Activated naive CD8-positive, alpha-beta T cell (primary cell): Measurements from ENCODE around the gene GAS6.

ENCODE experiments used
- H3K27ac Mint-ChIP-seq: one replicate; pipeline ENCODE4 v1.8.0; 2021; ENCODE audit warnings: mixed read lengths
- H3K27me3 Mint-ChIP-seq: one replicate; pipeline ENCODE4 v1.8.0; 2021; ENCODE audit warnings: mixed read lengths
- H3K36me3 Mint-ChIP-seq: one replicate; pipeline ENCODE4 v1.8.0; 2021; ENCODE audit warnings: mixed read lengths
- H3K4me1 Mint-ChIP-seq: one replicate; pipeline ENCODE4 v1.8.0; 2021; ENCODE audit warnings: low read depth, mixed read lengths
- H3K4me3 Mint-ChIP-seq: one replicate; pipeline ENCODE4 v1.8.0; 2021; ENCODE audit warnings: mild to moderate bottlenecking, mixed read lengths
- H3K9me3 Mint-ChIP-seq: one replicate; pipeline ENCODE4 v1.8.0; 2021; ENCODE audit warnings: low read depth, mixed read lengths

GAS6 gene

GRCh38 chr13:113787694-113788093 lies 76.2 kb downstream of the GAS6 start:
- Mint-ChIP-seq H3K27me3 (peaks cover 13% of the 10 kb centered on the region), H3K9me3 (no peaks in the 10 kb centered on the region), H3K27ac (no peak overlapping the region), H3K4me1 (peaks cover 2% of the 10 kb centered on the region), H3K4me3 (no peak overlapping the region), H3K36me3 (no peaks in the 10 kb centered on the region)

DNA sequence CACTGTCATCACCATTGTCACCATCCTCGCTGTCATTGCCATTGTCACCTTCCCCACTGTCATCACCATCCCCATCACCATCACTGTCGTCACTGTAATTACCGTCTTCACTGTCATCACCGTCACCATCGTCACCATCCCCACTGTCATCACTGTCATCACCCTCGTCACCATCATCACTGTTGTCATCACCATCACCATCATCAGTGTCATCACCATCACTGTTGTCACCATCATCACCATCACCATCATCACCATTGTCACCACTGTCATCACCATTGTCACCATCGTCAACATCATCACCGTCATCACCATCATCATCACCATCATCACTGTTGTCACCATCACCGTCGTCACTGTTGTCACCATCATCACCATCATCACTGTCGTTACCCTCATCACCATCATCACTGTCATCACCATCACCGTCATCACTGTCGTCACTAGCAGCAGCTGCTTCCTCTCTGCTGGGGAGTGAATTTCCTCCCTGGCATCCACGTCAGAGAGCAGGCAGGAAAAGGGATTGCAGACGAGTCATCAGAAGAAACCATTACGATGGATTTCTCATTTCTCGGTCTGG lies 77.5 kb downstream of the GAS6 start:
- no peaks in the 10 kb centered on the region for H3K9me3 Mint-ChIP-seq
- no peak overlapping the region for H3K27ac Mint-ChIP-seq
- peaks cover 2% of the 10 kb centered on the region for H3K4me1 Mint-ChIP-seq
- H3K27me3 Mint-ChIP-seq, result peaks cover 11% of the 10 kb centered on the region
- no peak overlapping the region for H3K4me3 Mint-ChIP-seq
- no peaks in the 10 kb centered on the region for H3K36me3 Mint-ChIP-seq

DNA sequence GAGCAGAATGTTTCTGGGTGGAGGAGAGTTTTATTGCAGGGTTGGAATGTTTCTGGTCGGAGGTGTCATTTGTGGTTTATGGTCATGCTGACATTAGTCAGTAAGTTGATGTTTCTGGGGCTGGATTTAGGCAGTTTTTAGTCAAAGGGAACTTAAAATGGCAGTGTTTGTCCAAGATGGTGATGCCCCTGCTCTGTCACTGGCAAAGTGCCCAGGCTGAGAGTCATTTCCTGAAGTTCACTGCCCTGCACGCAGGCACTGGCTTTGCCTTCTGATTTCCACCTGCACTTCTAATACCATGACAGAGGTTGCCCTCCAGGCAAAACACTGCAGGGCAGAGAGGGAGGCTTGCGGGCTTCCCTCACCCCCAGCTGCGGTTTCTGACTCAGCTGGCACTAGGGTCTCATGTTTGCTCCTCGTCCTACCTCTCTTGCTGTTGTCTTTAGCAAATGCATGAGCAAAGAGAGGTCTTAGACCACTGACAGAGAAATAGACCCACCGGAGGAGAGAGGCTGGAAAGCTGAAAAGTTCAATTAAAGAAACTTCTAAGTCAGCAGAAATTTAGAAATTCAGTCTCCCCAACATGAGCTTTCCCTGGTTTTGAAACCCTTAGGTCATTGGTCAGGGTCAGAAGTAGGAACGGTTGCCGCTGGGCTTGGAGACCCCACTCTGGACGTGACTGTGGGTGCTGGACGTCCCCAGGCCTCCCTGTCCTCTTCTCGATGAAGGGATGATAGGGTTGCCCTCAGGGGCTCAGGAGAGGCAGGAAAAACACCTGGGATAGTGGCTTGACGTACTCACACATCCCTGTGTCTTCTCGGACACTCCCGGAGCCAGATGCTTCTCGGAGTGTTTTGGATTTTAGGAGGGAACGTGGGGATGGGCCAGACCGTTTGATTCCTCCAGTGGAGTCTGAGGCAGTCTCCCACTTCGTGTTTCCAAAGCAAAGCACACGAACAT lies 78.5 kb downstream of the GAS6 start:
- no peaks in the 10 kb centered on the region for H3K36me3 Mint-ChIP-seq
- no peak overlapping the region for H3K4me3 Mint-ChIP-seq
- H3K27me3 Mint-ChIP-seq, result peaks cover 11% of the 10 kb centered on the region
- H3K9me3 Mint-ChIP-seq, result no peaks in the 10 kb centered on the region
- H3K4me1 Mint-ChIP-seq, result peaks cover 2% of the 10 kb centered on the region
- H3K27ac Mint-ChIP-seq, result no peak overlapping the region

DNA sequence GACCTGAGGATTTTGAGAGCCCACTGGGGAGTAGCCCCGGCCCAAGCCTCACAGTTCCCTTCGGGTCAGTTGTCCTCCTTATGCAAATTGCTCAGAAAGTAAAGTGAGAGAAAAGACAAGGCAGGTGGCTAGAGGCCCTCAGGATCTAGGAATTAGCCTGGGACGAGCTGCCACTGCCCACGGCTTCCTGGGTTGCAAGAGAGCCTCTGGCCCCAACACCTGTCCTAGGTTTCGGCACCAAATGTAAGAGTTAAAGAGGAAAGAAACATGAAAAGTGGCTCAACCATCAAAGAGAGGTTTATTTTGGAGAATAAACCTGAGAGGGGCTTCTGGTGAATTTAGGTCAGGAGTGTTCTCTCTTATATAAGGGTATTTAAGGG lies 79.2 kb downstream of the GAS6 start:
- peaks cover 2% of the 10 kb centered on the region for H3K4me1 Mint-ChIP-seq
- H3K27me3 Mint-ChIP-seq, result peaks cover 11% of the 10 kb centered on the region
- no peak overlapping the region for H3K27ac Mint-ChIP-seq
- H3K36me3 Mint-ChIP-seq, result no peaks in the 10 kb centered on the region
- no peak overlapping the region for H3K4me3 Mint-ChIP-seq
- H3K9me3 Mint-ChIP-seq, result no peaks in the 10 kb centered on the region

DNA sequence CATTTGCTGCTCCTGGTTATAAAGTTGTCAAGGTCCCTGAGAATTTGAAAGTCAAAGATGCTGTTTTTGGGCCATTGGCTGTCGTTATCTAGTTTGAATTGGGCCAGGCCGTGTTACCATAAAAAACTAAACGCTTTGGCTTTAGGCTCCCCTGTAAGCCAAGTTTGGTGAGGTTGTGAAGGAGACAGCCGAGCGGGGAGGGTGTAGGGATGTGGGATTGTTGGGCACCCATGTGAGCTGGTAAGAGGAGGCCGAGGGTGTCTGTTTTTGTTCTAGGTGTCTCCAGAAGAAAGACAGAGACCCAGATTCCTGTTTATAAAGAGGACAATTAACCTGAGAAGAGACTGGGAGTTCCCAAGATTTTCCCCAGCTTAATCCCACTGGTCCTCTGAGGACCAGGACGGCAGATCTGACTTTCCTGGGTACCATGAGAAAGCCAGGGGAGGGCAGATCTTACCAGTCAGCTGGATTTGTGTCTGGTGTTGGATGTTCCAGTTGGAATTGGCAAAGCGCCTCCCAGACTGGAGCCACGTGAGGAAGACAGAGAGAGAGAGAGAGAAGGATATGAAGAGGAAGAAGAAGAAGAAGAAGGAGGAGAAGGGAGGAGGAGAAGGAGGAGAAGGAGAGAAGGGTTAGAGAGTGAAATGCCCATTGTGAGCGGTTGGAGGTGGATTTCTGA lies 79.8 kb downstream of the GAS6 start:
- Mint-ChIP-seq H3K27me3 (peaks cover 9% of the 10 kb centered on the region), H3K4me1 (peaks cover 2% of the 10 kb centered on the region), H3K36me3 (no peaks in the 10 kb centered on the region), H3K9me3 (no peaks in the 10 kb centered on the region), H3K4me3 (no peak overlapping the region), H3K27ac (no peak overlapping the region)

DNA sequence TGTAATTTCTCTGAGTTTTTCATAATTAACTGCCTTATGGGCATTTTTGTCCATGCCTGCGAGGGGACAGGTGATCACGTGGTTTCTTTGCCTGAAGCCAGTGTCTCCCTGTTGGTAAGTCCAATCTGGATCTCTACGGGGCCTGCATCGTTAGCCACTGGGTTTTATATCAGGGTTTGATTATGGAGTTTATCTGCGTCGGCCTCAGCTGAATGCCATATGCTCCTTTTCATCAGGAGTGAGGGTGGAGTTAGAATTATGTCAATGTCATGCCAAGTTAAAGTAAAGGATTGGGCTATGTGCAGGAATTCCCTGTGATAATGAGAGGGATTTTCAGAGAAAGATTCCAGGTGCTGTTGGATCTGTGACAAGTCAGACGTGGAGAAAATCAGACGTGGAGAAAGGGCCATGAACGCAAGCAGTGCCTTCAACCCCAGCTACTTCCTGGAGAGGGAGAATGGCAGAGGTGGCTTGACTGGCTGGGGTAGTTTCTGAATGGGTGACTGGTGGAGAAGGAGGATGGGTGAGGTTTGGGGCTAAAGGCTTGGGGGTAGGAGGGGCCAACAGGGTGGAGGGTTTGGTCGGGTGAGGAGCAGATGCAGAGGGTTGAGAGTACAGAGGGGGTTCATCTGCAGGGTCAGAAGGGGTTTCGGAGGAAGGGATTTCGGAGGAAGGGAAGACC lies 80.5 kb downstream of the GAS6 start:
- no peaks in the 10 kb centered on the region for H3K36me3 Mint-ChIP-seq
- H3K27me3 Mint-ChIP-seq, result peaks cover 13% of the 10 kb centered on the region
- peaks cover 2% of the 10 kb centered on the region for H3K4me1 Mint-ChIP-seq
- H3K27ac Mint-ChIP-seq, result no peak overlapping the region
- no peaks in the 10 kb centered on the region for H3K9me3 Mint-ChIP-seq
- H3K4me3 Mint-ChIP-seq, result no peak overlapping the region

DNA sequence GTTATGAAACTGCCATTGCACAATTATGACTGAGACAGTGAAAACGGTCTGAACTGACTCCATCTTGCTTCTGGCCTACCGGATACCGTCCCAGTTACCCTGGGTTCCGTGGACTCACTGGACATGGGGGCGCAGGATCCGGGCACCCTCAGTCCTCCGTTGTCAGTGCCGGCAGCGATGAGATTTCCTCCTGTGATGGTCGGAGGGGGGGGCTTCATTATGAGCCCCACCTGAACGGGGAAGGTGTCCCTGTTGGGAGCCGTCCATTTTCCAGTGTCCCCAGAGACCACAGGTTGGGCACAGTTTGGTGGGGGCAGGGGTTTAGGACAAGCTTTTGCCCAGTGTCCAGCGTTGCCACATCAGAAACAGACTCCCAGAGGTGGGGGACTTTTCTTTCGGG lies 81.4 kb downstream of the GAS6 start:
- Mint-ChIP-seq H3K36me3 (no peaks in the 10 kb centered on the region), H3K9me3 (no peaks in the 10 kb centered on the region), H3K4me1 (peaks cover 2% of the 10 kb centered on the region), H3K27ac (no peak overlapping the region), H3K4me3 (no peak overlapping the region), H3K27me3 (peaks cover 13% of the 10 kb centered on the region)

GRCh38 chr13:113781571-113781970 lies 82.3 kb downstream of the GAS6 start:
- peaks cover 17% of the 10 kb centered on the region for H3K27me3 Mint-ChIP-seq
- peaks cover 2% of the 10 kb centered on the region for H3K4me1 Mint-ChIP-seq
- H3K9me3 Mint-ChIP-seq, result no peaks in the 10 kb centered on the region
- H3K36me3 Mint-ChIP-seq, result no peaks in the 10 kb centered on the region
- no peak overlapping the region for H3K4me3 Mint-ChIP-seq
- H3K27ac Mint-ChIP-seq, result no peak overlapping the region

GRCh38 chr13:113777311-113778260 lies 86.3 kb downstream of the GAS6 start:
- H3K27me3 Mint-ChIP-seq, result peaks cover 10% of the 10 kb centered on the region
- H3K4me1 Mint-ChIP-seq, result no peaks in the 10 kb centered on the region
- H3K36me3 Mint-ChIP-seq, result peaks cover 2% of the 10 kb centered on the region
- no peak overlapping the region for H3K27ac Mint-ChIP-seq
- no peak overlapping the region for H3K4me3 Mint-ChIP-seq
- peaks cover 2% of the 10 kb centered on the region for H3K9me3 Mint-ChIP-seq

GRCh38 chr13:113776231-113777125 lies 87.4 kb downstream of the GAS6 start:
- Mint-ChIP-seq H3K4me1 (no peaks in the 10 kb centered on the region), H3K9me3 (peaks cover 11% of the 10 kb centered on the region), H3K27ac (no peak overlapping the region), H3K27me3 (peaks cover 10% of the 10 kb centered on the region), H3K36me3 (peaks cover 4% of the 10 kb centered on the region), H3K4me3 (no peak overlapping the region)

GRCh38 chr13:113775451-113776145 lies 88.3 kb downstream of the GAS6 start:
- Mint-ChIP-seq H3K4me1 (no peaks in the 10 kb centered on the region), H3K9me3 (peaks cover 11% of the 10 kb centered on the region), H3K36me3 (peaks cover 4% of the 10 kb centered on the region), H3K4me3 (no peak overlapping the region), H3K27ac (no peak overlapping the region), H3K27me3 (peaks cover 10% of the 10 kb centered on the region)

DNA sequence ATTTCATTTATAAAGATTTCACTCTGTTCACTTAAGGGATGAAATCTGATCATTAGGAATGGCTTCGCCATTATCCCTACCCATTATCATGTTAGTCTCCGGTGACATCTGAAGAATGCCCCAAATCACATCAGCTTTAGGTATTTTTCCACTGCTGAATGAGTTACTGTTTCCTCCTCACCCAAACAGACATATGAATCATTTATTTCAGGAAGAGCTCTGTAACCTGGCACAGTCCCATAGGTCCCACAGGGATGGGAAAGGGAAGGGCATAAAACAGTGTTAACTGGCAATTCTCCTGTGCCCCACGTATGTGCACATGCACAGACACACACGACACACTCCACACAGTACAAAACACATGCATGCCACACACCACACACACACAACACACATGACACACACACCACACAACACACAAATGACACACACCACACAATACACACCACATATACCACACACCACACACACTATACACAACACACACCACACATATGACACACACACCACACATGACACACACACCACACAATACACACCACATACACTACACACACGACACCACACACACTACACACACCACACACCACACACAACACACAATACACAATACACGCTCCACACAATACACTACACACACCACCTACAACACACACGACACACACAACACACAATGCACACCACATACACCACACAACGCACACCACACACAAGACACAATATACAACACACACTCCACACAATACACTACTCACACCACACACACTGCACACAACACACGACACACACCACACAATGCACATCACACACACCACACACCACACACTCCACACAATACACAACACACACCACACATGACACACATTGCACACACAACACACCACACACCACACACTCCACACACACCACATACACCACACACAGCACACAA lies 89.4 kb downstream of the GAS6 start:
- H3K27me3 Mint-ChIP-seq, result peaks cover 10% of the 10 kb centered on the region

More for the DNA sequence above, 89.4 kb downstream of the GAS6 start:
- H3K4me1 Mint-ChIP-seq, result no peaks in the 10 kb centered on the region
- H3K36me3 Mint-ChIP-seq, result peaks cover 4% of the 10 kb centered on the region
- no peak overlapping the region for H3K4me3 Mint-ChIP-seq
- peaks cover 11% of the 10 kb centered on the region for H3K9me3 Mint-ChIP-seq
- no peak overlapping the region for H3K27ac Mint-ChIP-seq
